ENCODE results near the gene CUZD1.

Gene CUZD1

DNA sequence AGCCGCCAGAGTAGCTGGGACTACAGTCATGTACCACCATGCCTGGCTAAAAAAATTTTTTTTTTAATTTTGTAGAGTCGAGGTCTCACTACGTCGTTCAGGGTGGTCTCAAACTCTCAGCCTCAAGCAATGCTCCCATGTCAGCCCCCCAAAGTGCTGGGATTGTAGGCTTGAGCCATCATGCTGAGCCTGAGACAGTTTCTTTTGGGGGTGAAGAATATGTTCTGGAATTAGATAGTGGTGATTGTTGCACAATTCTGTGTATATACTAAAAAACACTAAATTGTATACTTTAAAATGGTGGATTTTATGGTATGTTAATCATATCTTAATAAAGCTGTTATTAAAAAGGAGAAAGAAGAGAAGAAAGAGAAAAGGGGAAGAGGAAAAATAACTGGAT lies 1.5 kb downstream of the CUZD1 start:
- DNase-seq (ENCODE audit: extremely low read depth, low read depth) = no peak
- no peak for TF ChIP-seq CTCF (IDR thresholded peaks at IDR 0.05; ENCODE audit: low read depth, low read length, missing control alignments)
- H3K4me3 ChIP-seq (replicated peaks; ENCODE audit: low read depth, low read length) = no peak overlapping the region

GRCh38 chr10:122841569-122841968 lies 4.1 kb downstream of the CUZD1 start:
- DNase-seq (ENCODE audit: extremely low read depth, low read depth) = no peak
- no peak for TF ChIP-seq CTCF (IDR thresholded peaks at IDR 0.05; ENCODE audit: low read depth, low read length, missing control alignments)
- H3K4me3 ChIP-seq (replicated peaks; ENCODE audit: low read depth, low read length) = no peak overlapping the region

DNA sequence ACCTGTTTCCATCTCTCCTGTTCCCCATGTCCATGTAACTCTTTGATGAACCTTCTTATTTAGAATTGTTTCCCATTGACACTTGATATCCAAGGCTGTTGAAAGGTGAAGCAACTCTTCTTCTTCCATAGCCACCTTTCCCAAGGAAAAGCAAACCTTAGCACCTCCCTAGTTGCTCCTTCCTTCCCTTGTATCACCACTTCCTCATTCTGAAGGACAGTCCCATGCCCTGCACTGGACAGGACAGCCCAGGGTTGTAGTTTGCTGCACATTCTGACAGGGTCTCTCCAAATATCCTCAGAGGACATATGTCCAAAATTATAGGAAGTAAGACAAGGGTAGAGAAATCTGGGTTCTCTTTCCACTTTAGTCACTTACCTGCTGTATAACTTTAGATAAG lies 6.2 kb downstream of the CUZD1 start:
- H3K4me3 ChIP-seq (replicated peaks; ENCODE audit: low read depth, low read length) = no peak overlapping the region
- no peak for TF ChIP-seq CTCF (IDR thresholded peaks at IDR 0.05; ENCODE audit: low read depth, low read length, missing control alignments)
- DNase-seq (ENCODE audit: extremely low read depth, low read depth) = no peak

GRCh38 chr10:122838880-122839279 lies 6.8 kb downstream of the CUZD1 start:
- no peak for DNase-seq (ENCODE audit: extremely low read depth, low read depth)
- no peak overlapping the region for H3K4me3 ChIP-seq (replicated peaks; ENCODE audit: low read depth, low read length)
- TF ChIP-seq CTCF (IDR thresholded peaks at IDR 0.05; ENCODE audit: low read depth, low read length, missing control alignments) = no peak

DNA sequence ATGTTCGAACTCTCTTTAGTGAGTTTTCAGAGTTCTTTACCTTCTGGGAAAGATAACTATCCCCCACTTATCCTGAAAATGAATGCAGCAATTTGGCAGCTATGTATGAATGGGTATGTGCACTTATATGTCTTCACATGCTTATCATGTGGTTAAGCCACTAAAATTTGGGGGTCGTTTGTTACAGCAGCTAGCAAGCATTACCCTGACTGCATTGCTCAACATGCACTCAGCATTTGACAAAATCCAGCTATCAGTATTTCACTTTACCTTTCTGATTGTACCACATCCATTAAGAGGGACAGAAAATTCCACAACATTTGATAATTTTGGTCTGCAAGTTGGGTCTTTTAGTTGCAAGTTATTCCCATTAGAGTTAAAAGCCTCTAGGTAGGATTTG lies 9.7 kb downstream of the CUZD1 start:
- no peak overlapping the region for H3K4me3 ChIP-seq (replicated peaks; ENCODE audit: low read depth, low read length)
- DNase-seq (ENCODE audit: extremely low read depth, low read depth) = no peak
- TF ChIP-seq CTCF (IDR thresholded peaks at IDR 0.05; ENCODE audit: low read depth, low read length, missing control alignments) = no peak

- no peak overlapping the region for H3K4me3 ChIP-seq (replicated peaks; ENCODE audit: low read depth, low read length)
- no peak for TF ChIP-seq CTCF (IDR thresholded peaks at IDR 0.05; ENCODE audit: low read depth, low read length, missing control alignments)
- no peak for DNase-seq (ENCODE audit: extremely low read depth, low read depth)
Measured at GRCh38 chr10:122830965-122831353, 14.7 kb downstream of the CUZD1 start.

GRCh38 chr10:122830273-122830964 lies 15.2 kb downstream of the CUZD1 start:
- TF ChIP-seq CTCF (IDR thresholded peaks at IDR 0.05; ENCODE audit: low read depth, low read length, missing control alignments) = no peak
- no peak for DNase-seq (ENCODE audit: extremely low read depth, low read depth)
- H3K4me3 ChIP-seq (replicated peaks; ENCODE audit: low read depth, low read length) = no peak overlapping the region
